Measurements from ENCODE around the gene DNAH2.

- TF ChIP-seq CTCF (IDR thresholded peaks at IDR 0.05; ENCODE audit: insufficient read depth, low read length, poor library complexity, severe bottlenecking) (no peak), EZH2phosphoT487 (conservative IDR thresholded peaks at IDR 0.05; ENCODE audit: low read length) (no peak)
These were observed 75.1 kb downstream of the DNAH2 start for GRCh38 chr17:7792611-7793010.

All from SU-DHL-6 (cell line).